Right kidney (tissue), 1 donor: ENCODE data around the gene SHROOM2.

ENCODE experiments used
- DNase-seq: peaks from one replicate; pipeline ENCODE4 v3.0.0-alpha.2; 2016

SHROOM2 gene

DNA sequence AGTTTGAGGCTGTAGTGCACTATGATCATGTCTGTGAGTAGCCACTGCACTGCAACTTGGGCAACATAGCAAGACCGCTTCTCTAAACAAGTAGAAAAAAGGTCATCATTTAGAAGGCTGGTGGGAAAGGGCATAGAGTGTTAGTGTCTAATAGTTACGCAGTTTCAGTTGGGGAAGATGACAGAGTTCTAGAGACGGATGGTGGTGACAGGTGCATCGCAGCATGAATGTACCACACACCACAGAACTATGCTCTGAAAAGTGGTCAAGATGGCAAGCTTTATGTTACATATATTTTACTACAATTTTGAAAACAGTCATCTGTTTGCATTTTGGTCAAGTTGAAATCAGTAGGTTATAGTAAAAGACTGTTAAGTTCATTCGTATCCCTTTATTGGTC is 157.2 kb downstream of the SHROOM2 start:
- no peak for DNase-seq

DNA sequence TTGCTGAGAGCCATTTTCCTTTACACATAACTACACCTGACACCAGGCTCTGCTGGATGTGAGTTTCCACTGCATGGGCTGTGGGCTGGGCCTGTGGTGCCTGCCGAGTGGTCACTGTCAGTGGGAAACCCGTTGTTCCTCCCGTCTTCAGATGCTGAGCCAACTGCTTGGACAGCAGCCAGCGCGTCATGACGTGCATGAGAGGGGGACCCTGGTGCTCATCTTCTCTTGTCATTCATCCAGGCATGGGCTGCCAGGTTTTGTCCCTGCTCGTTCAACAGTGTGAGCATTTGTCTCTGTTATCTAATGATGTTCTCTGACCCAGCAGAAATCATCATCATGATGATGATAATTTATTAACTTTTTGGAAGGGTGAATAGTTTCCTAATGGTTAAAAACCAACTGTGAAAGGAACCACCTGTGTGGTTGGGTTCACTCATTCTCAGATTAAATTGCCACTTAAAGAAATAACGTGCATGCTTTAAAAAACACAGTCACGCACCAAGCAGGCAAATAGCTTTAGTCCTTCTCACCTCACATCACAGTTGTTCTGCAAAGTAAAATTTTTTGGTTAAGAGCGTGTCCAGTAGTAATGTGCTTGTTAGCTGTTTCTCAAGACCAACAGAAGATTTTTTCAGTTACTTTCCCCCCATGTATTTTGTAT is 161.0 kb downstream of the SHROOM2 start:
- DNase-seq, result no peak

DNA sequence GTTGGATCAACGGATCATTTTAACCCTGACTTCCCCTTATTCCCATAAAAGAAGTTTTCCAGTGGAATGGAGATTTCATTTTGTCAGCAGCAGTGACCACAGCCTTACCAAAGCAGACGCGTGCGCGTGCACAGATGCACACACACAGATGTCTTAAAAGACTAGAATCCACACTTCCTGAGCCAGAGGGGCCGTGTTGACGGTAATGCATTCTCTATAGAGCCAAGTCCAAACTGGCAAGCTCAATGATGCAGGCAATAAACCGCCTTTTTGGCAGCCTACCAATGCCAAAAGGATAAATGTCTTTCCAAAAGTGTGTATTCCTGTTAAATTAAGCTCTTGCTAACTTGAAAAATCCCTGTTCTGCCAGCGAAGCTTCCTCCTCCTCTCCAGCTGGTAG is 162.2 kb downstream of the SHROOM2 start:
- DNase-seq, result no peak

DNA sequence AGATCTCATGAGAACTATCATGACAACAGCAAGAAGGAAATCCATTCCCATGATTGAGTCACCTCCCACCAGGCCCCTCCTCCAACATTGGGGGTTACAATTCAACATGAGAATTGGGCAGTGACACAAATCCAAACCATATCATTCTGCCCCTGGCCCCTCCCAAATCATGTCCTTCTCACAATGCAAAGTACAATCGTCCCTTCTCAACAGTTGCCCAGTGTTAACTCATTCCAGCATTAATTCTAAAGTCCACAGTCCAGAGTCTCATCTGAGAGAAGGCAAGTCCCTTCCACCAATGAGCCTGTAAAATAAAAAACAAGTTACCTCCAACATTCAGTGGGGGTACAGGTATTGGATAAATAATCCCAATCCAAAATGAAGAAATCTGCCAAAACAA is 166.1 kb downstream of the SHROOM2 start:
- DNase-seq, result no peak

DNA sequence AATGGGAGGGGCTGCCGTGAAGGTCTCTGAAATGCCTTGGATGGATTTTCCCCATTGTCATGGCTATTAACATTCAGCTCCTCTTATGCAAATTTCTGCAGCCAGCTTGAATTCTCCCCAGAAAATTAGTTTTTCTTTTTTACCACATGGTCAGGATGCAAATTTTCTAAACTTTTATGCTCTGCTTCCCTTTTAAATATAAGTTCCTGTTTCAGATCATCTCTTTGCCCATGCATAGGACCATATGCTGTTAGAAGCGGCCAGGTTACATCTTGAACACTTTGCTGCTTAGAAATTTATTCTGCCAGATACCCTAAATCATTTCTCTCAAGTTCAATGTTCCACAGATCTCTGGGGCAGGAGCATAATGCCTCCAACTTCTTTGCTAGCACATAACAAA is 167.2 kb downstream of the SHROOM2 start:
- no peak for DNase-seq

DNA sequence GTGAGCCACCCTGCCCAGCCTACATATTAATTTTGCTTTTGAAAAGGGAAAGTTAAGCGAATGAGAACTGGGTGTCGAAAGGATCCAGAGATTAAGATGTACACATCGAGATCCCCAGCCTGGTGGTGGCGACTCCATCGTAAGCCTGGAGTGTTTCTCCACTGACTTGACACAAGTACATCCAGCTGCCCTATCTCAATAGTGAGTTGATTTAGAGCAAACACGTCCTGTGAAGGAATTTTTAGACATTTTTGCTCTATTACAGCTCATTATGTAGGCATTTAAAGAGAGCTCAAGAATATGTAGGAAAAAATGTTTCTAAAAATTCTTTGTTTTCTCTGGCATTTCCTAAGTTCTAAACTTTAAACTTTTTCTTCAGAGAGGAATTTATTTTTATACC is 169.3 kb downstream of the SHROOM2 start:
- DNase-seq, result no peak

DNA sequence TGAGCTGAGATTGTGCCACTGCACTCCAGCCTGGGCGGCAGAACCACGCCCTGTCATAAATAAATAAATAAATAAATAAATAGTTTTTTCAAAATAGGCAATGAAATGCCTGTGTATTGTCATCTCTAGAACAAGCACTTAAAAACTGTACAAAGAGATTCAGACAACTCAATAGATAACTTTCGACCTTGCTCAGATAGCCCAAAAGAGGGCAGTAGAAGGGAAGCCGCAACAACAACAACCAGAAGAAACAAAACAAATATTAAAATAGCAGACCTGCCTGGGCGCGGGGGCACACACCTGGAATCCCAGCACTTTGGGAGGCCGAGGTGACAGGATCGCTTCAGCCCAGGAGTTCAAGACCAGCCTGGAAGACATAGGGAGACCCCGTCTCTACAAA is 171.5 kb downstream of the SHROOM2 start:
- no peak for DNase-seq

DNA sequence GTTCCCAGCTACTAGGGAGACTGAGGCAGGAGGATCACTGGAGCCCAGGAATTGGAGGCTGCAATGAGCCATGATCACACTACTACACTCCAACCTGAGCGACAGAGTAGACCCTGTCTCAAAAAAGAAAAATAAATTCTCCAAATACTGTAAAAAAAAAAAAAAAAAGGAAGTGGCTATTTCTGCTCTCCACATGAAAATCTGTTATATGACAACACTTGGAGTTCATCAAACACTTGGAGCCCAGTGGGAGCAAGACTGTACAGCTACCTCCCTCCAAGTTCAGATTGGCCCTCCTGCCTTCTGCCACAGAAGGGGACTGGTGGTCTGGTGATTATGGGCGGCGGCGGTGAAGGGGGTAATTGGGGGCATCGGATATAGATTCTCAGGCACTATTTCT is 172.0 kb downstream of the SHROOM2 start:
- no peak for DNase-seq

DNA sequence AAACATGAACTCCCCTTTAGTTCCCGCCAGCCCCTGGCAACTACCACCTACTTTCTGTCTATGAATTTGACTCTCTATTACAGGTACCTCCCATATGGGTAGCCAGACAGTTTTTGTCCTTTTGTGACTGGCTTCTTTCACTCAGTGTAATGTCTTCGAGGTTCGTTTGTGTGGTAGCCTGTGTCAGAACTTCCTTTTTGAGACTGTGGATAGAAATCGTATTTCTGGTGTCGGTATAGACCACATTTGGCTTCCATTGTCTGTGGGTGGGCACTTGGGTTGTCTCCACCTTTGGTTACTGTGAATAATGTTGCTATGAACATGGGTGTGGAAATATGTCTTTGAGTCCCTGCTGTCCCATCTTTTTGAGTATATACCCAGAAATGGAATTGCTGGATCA is 175.5 kb downstream of the SHROOM2 start:
- no peak for DNase-seq

DNA sequence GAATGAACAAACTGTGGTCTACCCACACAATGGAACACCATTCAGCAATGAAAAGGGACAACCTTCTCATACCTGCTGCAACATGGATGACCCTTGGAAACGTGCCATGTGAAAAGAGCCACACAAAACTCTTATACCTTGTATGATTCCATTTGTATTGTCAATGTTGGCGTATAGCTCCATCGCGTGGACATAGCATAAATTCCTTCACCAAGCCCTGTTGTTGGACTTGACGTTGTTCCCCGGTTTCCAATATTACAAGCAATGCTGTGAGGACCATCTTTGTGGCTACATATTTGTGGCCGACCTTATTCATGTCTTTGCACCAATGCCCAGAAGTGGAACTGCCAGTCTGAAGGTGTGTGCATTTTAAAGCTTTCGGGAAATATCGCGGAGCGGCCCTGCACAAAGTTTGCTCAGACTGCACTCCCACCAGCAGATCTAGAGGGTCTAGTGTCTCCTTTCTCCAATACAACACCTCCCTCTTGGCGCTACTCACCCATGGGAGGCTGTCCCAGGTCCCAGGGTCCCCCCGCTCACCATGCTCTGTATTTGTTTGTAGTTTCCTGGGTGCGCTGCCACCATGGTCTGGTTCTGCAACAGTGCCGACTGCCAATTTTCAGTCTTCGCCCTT is 180.7 kb downstream of the SHROOM2 start, which contains the start of gene CLDN34:
Gene CLDN34 (plus strand): TSS at position 584 of the 634 bp plus-strand sequence. CDS start 0 bp downstream, at position 584.
- DNase-seq, result no peak

DNA sequence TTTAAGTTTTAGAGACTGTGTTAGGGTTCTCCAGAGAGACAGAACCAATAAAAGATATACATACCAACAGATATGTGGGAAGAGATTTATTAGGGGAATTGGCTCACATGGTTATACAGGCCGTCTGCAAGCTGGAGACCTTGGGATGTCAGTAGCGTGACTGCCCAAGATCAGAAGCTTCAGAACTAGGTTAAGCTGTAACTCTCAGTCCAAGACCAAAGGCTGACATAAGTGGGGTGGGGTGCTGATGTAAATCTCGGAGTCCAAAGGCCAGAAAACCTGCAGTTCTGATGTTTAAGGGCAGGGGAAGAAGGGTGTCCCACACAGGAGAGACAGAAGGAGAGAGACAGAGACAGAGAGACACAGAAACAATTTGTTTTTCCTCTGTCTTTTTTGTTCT is 191.4 kb downstream of the SHROOM2 start:
- no peak for DNase-seq

DNA sequence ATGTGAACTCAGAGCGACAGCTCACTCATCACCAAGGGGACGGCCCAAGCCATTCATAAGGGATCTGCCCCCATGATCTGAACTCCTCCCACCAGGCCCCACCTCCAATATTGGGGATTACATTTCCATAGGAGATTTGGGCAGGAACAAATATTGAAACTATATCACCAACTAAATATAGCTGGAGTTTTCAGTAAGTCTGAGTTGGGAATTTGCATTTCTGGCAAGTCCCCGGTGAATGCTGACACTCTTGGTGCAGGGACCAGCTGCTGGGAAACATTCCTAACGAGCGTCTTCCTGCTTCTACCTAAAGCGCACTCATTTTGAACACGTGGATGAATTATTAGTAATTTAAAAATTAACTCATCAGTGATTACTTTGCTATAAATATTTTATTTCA is 194.2 kb downstream of the SHROOM2 start:
- DNase-seq, result no peak

DNA sequence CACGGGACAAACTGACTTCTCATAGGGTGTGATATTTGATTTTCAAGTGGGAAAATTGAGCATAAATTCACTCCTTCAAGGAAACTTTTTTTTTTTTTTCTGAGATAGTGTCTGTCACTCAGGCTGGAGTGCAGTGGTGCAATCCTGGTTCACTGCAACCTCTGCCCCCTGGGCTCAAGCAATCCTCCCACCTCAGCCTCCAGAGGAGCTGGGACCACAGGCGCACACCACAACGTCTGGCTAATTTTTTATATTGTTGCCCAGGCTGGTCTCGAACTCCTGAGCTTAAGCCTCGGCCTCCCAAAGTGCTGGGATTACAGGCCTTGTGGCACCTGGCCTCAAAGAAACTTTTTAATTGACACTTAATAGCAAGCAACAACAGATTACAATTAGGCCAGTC is 194.7 kb downstream of the SHROOM2 start:
- no peak for DNase-seq

DNA sequence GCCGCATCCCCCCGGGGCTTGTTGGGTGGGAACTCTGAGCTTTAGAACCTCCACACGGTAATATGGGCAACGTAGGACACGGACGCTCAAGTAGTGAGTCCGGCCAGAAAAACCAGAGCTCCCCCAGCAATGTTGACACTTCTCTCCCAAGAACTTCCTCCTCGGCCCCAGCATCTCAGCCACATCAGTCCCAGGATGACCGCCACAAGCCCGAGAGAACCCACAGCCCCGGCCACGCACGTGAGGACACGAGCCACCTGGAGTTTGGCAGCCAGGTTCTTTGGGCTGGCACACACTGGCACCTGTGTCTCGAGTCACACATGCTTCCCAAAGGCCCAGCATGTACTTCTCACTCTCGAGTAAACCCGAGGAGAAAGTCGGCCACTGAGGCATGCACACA is 197.2 kb downstream of the SHROOM2 start:
- DNase-seq, result no peak

DNA sequence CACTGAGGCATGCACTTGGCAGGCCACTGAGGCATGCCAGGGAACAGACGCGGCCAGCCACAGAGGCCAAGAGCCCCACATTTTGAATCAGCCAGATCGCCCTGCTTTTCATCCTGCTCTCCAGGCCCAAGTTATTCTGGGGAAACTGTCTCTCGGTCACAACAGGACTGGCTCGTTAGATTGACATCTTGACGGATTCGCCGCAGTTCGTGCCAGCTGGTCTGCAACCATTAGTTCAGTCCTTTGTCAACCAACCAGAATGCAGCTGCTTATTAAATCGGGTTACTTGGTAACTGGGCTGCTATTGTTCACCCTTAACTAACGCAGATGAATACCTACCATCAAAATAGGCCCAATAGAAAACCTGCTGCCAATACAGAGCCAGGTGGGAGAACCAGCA is 197.6 kb downstream of the SHROOM2 start:
- DNase-seq, result no peak

DNA sequence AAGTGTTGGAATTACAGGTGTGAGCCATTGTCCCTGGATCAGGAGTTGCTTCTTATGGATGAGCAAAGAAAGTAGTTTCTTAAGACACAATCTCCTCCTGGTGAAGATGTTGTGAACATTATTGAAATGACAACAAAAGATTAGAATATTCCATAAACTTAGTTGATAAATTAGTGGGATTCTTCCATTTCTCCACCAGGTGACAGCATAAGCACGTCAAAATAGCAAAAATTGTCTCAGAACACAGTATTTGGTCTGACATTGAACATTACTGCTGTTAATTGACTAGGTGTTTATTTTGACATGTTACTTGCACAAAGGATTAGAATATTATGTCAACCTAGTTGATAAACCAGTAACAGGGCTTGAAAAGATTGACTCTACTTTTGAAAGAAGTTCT is 202.5 kb downstream of the SHROOM2 start:
- no peak for DNase-seq

DNA sequence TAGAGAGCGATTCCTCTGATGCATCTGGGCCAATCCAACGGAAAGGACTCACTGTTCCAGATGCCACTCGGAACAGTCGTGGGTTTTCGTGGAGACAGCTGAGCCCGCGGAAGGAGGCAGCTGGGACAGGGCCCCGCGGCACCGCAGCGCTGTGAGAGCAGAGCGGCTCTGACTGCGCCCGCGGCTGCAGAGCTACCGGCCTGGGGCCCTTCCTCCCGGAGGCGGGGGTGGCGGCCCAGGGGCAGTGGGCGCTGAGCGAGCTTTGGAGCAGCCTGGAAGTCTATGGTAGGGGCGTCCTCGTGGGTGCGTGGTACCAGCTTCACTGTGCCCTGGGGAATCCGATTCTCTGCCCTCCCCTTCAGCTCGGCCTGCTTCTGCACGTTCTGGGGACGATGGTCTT is 205.8 kb downstream of the SHROOM2 start:
- DNase-seq, result no peak

DNA sequence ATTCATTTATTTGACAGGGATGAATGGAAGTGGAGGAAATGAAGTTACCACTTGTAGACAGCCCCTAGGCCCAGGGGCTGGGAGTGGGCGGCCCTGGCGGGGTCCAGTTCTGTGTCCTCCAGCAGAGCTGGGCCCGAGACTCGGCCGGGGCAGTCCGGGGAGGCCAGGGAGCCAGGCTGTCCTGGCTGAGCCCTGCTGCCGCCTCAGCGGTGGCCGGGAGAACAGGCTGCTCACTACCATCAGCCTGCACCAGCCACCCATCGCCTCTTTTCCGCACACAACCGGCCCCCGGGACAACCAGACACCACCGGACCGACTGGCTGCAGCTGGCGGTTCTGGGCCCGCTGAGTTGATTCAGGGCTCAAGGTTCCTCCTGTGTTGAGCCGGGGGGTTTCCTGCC is 206.5 kb downstream of the SHROOM2 start:
- no peak for DNase-seq

DNA sequence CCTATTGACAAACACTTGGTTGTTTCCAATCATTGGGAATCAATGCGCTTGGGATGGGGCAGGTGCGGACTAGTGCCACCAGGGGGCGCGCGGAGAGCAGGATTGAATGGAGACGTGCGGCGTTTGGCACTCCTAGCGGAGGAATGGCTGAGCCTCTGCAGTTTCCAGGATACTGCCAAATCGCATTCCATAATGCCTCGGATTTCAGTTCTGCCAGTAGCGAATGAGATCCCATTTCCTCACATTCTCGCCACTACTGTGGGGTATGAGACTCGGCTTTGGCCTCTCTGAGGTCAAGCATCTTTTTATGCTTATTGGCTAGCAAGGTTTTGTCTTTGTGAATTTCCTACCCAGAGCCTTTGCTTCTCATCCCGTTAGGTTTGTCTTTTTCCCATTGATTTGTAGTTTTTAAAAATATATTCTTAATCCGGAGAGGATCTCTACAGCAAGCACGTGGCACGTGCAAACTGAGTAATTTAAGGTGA is 209.7 kb downstream of the SHROOM2 start:
- no peak for DNase-seq

DNA sequence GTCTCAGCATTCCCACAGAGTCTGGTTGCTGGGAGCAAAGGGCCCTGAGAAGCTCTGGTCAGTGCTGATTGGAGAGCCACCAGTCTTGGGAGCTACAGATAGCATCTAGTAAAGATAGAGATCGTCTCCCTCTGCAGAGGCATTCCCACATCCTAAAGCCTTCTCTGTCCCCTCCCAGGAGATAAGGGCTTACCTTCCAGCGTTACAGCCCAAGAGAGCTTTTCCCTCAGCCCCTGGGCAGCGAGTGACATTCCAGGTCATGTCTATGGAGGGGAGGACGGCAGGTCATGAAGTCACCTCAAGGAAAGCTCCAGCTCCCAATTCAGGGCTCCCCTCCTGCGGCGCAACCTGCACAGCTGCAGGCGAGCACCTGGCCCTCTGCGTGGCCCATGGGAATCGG is 210.8 kb downstream of the SHROOM2 start:
- no peak for DNase-seq

DNA sequence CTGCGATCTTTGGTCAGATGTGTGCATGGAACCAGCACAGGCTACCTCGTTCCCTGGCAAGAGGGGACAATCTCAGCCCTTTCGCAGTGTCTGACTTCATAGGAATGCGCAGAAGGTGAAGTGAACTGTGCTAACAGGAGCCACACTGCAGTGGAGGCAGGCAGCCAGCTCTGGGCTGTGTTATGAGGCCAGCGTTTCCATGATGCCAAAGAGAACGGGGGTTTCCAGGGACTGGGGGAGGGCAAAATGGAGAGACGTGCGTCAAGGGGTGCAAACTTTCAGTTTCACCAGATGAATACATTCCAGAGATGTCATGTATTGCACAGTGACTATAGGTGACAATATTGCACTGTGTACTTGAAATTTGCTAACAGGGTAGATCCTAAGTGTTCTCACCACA is 211.3 kb downstream of the SHROOM2 start:
- no peak for DNase-seq
